HG02642 (cell line): Measurements from ENCODE around the gene ANKHD1.
"Not testable (repeated sequence)": the region's sequence is repeated elsewhere in the genome, so short reads cannot be mapped to it uniquely, and the experiment has no call there.

Experiments used
- ATAC-seq: cut with Tn5 transposase; IDR thresholded peaks from one replicate; pipeline ENCODE4 v1.9.1; 2021; ENCODE audit warnings: mild to moderate bottlenecking; ENCODE audit not compliant: unreplicated experiment, poor library complexity

Gene ANKHD1

DNA sequence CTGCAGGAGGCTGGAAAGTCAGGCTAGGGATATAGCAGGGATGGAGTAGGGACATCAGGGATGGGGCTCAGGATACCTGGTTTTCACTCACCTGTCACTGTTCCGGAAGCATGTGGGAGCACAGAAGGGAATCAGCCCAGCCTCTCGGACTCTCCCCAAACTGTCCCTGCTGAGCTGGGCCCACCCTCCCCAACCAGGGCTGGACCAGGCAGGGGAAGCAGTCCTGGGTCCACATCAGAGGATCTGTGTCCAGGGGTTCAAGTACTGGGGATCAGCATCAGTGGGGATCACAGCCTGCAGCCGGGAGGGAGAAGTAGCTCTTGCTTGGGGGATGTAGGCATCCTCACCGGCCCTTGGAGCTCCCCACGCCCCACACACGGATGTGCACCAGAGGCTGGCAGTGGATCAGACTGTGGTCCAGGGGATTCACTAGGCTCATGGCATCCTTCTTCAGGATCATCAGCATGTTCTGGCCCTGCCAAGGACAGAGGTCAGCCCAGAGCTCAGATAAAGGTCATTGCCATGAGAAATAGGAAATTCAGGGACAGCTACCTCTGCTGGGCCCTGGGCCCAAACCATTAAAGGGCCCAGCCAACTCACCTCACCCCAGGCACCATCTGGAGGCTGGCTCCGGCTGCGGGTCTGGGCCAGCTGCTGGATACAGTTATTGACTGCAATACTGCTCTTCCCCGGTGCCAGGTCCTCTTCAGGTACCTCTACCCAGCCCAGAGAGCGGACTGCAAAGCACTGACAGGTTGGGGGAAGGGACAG is 160.3 kb downstream of the ANKHD1 start:
- no peak for ATAC-seq

DNA sequence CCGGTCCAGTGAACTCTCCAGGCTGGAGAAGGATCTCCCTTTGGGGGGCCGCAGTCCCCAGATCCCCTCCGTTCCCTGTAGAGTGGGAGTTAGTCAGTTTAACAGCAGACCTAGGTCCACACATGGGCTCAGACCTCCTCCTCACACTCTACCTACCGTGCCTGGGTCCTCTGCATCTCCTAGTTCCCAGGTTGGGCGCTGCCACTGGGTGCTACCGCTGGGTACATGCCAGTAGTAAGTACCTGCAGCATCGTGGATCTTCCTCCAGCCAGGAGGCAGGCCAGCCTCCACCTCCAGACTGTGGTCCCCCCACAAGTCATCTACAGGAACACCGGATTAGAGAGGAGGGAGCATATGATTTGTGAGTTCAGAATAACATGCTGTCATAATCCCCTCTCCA is 162.0 kb downstream of the ANKHD1 start:
- no peak for ATAC-seq

DNA sequence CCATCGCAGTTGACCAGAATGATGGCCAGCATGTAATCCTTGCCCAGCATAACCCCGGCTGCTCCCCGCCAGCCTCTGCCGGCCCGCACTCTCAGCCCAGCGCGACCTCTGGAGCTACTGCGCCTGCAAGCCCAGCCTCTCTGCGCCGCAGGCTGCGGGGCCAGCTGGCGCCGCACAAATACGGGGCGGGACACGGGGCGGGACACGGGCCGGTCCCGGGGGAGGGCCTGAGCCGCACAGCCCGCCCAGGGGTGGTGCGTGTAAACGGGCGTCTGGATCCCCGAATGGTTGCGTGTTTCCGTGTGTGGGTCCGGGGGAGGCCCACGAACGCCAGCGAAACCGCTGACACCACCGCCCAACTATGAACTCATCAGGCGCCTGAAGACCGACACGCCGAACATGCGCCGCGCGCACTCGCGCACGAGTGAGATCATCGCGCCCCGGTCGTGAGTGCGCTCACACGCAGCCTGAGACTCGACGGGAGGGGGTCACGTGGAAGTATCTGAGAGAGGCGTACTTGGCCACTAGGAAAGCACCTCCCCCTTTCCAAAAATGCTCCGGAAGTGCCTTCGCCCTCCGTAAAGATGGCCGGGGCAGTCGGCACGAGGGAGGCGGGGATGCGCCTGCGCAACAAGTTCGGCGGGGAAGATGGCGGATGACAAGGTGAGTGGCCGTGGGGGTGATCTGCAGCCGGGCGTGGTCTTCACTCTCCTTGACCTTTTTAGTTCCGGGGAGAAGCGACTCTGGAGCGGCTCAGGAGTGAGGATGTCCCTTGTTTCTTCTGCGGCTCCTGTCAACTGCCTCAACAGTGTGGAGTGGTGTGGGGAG is 162.8 kb downstream of the ANKHD1 start, which contains the start of the genes APBB3 and SLC35A4:
TSS of gene APBB3 (minus strand) at position 403 of the 828 bp plus-strand sequence. CDS start at position 50, 353 bp downstream.
TSS of gene SLC35A4 (plus strand) at position 633 of the 828 bp plus-strand sequence. CDS start 2,342 bp downstream, outside the sequence.
- ATAC-seq = peak; percentile 89

GRCh38 chr5:140565024-140565779 is 163.6 kb downstream of the ANKHD1 start:
- peak; percentile 2 for ATAC-seq

- no peak for ATAC-seq
Observed at GRCh38 chr5:140565780-140566095, 164.1 kb downstream of the ANKHD1 start.

DNA sequence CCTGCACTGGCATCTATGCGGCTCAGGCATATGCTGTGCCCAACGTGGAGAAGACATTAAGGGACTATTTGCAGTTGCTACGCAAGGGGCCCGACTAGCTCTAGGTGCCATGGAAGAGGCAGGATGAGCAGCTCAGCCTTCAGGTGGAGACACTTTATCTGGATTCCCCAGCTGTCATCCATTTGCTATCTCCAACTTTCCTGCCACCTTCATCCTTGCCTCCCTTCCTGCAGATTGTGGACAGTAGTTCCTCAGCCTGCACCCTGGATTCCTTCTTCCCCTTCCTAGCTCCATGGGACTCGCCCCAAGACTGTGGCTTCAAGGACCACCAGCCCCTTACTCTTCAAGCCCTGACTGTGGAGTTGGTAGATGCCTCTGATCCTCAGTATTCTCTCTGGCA is 165.0 kb downstream of the ANKHD1 start:
- no peak for ATAC-seq

- ATAC-seq = no peak
Observed at GRCh38 chr5:140567136-140567818, 165.6 kb downstream of the ANKHD1 start.

DNA sequence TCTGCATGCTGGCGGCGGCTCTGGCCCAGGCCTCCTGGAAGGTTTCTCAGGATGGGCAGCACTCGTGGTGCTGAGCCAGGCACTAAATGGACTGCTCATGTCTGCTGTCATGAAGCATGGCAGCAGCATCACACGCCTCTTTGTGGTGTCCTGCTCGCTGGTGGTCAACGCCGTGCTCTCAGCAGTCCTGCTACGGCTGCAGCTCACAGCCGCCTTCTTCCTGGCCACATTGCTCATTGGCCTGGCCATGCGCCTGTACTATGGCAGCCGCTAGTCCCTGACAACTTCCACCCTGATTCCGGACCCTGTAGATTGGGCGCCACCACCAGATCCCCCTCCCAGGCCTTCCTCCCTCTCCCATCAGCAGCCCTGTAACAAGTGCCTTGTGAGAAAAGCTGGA is 166.2 kb downstream of the ANKHD1 start:
- ATAC-seq = no peak

- ATAC-seq = no peak
Observed at GRCh38 chr5:140568443-140569063, 166.9 kb downstream of the ANKHD1 start.

DNA sequence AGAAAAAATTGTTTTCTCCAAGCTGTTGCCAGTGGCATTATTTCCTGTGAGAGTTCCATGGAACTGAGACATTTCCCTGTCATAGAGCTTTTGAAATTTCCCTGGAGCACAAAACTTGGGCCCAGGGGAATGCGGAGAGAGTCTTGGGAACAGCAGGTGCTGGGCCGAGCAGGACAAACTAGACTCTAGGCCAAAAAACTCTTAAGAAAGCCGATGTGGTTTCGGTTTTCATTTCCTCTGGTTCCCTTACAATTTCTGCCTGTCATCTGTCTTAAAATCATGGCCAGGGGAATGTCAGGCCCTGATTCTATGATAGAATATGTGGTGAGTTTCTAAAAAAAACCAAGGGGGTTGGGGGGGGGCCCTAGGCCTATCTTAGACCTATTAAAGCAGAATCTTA is 167.6 kb downstream of the ANKHD1 start:
- ATAC-seq = peak; percentile 23

GRCh38 chr5:140570058-140570457 is 168.4 kb downstream of the ANKHD1 start:
- ATAC-seq = no peak

- ATAC-seq = no peak
Observed at GRCh38 chr5:140570488-140570887, 168.9 kb downstream of the ANKHD1 start.

GRCh38 chr5:140571105-140571504 is 169.5 kb downstream of the ANKHD1 start:
- no peak for ATAC-seq

DNA sequence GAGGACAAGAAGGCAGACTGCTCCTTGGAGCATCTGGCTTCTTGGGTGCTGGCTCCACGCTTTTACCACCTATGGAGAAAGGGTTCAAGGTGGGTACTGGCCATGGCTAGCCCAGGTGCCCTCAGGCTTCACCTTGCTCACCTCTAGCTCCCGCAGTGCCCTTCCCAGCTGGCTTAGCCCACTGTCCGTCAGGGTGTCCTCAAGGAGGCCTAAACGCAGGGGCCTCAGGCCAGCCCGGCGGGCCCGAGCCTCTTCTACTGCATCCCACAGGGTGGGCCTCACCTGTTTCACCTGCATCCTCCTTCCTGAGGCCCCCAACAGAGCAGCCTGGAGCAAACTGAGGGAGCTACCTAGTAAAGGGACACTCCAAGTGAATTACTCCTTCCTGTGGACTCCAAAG is 172.1 kb downstream of the ANKHD1 start:
- ATAC-seq = no peak

DNA sequence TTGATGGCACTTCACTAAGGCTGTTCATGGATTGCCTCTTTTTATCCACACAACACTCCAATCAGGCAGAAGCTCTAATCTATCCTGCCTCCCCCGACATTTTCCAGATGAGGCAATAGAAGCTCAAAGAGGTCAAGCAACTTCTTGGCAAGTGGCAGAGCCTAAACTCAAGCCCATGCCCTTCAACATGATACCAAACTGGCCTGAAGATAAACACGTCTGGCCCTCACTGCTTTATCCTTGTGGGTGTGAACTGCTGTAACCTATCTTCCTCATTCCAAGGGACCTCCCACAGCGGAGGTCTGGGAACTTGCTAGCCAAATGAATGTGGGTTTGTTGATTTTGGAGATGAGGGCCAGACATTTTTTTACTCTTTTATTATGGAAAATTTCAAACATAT is 172.5 kb downstream of the ANKHD1 start:
- no peak for ATAC-seq

- no peak for ATAC-seq
Observed at GRCh38 chr5:140575309-140575708, 173.7 kb downstream of the ANKHD1 start.

DNA sequence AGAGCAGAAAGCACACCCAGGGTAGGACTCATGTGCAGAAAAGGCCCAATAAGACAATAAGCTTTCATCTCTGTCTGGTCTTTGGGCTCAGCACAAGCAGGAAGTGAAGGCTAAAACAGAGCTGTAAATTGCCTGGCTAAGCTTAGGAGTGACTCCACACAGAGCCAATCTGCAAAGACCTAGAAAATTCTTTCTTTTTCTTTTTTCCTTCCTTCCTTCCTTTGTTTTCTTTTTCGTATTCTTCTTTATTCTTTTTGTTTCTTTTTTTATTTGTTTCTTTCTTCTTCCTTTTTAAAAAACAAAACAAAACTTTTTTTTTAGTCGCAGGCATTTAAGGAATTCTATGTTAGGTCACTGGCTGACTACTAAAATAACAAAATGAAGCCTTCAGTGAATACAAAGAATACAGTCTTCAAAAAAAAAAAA is 175.2 kb downstream of the ANKHD1 start:
- no peak for ATAC-seq

DNA sequence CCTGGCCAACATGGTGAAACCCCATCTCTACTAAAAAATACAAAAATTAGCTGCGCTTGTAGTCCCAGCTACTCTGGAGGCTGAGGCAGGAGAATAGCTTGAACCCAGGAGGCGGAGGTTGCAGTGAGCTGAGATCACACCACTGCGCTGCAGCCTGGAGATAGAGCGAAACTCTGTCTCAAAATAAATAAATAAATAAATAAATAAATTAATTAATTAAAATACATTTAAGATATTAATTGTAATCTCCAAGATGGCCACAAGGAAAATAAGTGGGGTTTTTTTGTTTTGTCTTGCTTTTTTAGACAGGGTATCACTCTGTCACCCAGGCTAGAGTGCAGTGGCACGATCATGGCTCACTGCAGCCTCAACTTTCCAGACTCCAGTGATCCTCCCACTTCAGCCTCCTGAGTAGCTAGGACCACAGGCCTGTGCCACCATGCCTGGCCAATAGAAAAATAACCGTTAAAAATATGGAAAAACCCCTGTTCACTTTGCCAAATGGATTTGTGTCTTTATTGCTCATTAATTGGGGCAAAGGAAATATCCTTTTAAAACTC is 177.6 kb downstream of the ANKHD1 start:
- ATAC-seq = not testable (repeated sequence)

GRCh38 chr5:140587495-140587894 is 185.9 kb downstream of the ANKHD1 start:
- ATAC-seq = no peak
